Right lobe of liver (tissue), 4 donors: ENCODE results near the gene ZNF286A.

Experiments used
- POLR2A ChIP-seq: fragments of 450-650 bp; IDR thresholded peaks from one replicate; pipeline ENCODE4 v1.6.1; 2017; ENCODE audit warnings: antibody characterized with exemption, mild to moderate bottlenecking
- TF ChIP-seq, protein P1 (sequence below), 4 donors: fragments of 200-600 bp in 3 of 4; fragments of 450-650 bp in 1 of 4; IDR thresholded peaks; one replicate each; pipeline versions ENCODE4 v1.5.1 to v1.8.0; 2016 to 2022; ENCODE audit warnings: antibody characterized with exemption in 4 of 4, mild to moderate bottlenecking in 2 of 4
- donor health status: DM: no; HTN: no; CAD: no.
- donor health status: DM: no; HTN: no; CAD: no.
- donor health status: DM: no; HTN: yes; CAD: no.

- TF ChIP-seq, protein P1, sequence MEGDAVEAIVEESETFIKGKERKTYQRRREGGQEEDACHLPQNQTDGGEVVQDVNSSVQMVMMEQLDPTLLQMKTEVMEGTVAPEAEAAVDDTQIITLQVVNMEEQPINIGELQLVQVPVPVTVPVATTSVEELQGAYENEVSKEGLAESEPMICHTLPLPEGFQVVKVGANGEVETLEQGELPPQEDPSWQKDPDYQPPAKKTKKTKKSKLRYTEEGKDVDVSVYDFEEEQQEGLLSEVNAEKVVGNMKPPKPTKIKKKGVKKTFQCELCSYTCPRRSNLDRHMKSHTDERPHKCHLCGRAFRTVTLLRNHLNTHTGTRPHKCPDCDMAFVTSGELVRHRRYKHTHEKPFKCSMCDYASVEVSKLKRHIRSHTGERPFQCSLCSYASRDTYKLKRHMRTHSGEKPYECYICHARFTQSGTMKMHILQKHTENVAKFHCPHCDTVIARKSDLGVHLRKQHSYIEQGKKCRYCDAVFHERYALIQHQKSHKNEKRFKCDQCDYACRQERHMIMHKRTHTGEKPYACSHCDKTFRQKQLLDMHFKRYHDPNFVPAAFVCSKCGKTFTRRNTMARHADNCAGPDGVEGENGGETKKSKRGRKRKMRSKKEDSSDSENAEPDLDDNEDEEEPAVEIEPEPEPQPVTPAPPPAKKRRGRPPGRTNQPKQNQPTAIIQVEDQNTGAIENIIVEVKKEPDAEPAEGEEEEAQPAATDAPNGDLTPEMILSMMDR (IDR thresholded peaks at IDR 0.05): no peak
- no peak for TF ChIP-seq POLR2A
Observed at GRCh38 chr17:15652960-15653359, 46.6 kb upstream of the ZNF286A start.
